A673 (cell line): ENCODE measurements around the gene HOXB13. TPM values are rescaled to one million over a fixed set of nuclear protein-coding genes. Genes with fewer than 3 reads are reported as not detected.
"Not testable (repeated sequence)": the region's sequence is repeated elsewhere in the genome, so short reads cannot be mapped to it uniquely, and the experiment has no call there.

Experiments
- BruUV-seq: library from RNA; stranded (reverse); fragments of 400-500 nt; replicated peaks from 2 replicates; lab custom pipeline; 2021; lab: Mats Ljungman, UMichigan
- CTCF ChIA-PET: fragments of 300-600 bp; sonication (Branson Sonifier 250); formaldehyde crosslinking; loops from one replicate; lab custom pipeline; 2022; ENCODE audit warnings: antibody characterized with exemption; lab: Charles Lee
- POLR2A ChIA-PET: fragments of 300-600 bp; sonication (Branson Sonifier 250); formaldehyde crosslinking; loops from one replicate; lab custom pipeline; 2022; ENCODE audit warnings: antibody characterized with exemption; ENCODE audit not compliant: low non-redundant PET; lab: Charles Lee
- DNase-seq: peaks from one replicate; pipeline ENCODE4 v3.0.0-alpha.2; 2015; ENCODE audit warnings: low spot score
- H3K27ac ChIP-seq: fragments of 200-600 bp; sonication (generic); 2 replicates; pipeline ENCODE4 v1.5.1; 2016; ENCODE audit warnings: mixed run types, low read depth, mild to moderate bottlenecking, mixed read lengths, antibody characterized with exemption, low read length; ENCODE audit not compliant: poor library complexity, severe bottlenecking
- H3K27me3 ChIP-seq: fragments of 200-600 bp; sonication (generic); replicated peaks from 2 replicates; pipeline ENCODE4 v1.6.1; 2017; ENCODE audit warnings: mixed run types, low read depth, mild to moderate bottlenecking, mixed read lengths, antibody characterized with exemption, low read length; ENCODE audit not compliant: insufficient read depth, poor library complexity
- H3K36me3 ChIP-seq: fragments of 200-600 bp; sonication (generic); 2 replicates; pipeline ENCODE4 v1.6.1; 2016; ENCODE audit warnings: mixed run types, mild to moderate bottlenecking, mixed read lengths, antibody characterized with exemption, low read length; ENCODE audit not compliant: insufficient read depth, poor library complexity, severe bottlenecking
- H3K4me1 ChIP-seq: fragments of 200-600 bp; sonication (generic); 2 replicates; pipeline ENCODE4 v1.6.1; 2017; ENCODE audit warnings: mixed run types, mild to moderate bottlenecking, mixed read lengths, antibody characterized with exemption, low read length; ENCODE audit not compliant: insufficient read depth, poor library complexity, severe bottlenecking
- H3K4me3 ChIP-seq: fragments of 200-600 bp; sonication (generic); 2 replicates; pipeline ENCODE4 v1.5.1; 2016; ENCODE audit warnings: low read depth, mixed run types, mild to moderate bottlenecking, mixed read lengths, low read length; ENCODE audit not compliant: poor library complexity, severe bottlenecking
- H3K9me3 ChIP-seq: fragments of 200-600 bp; sonication (generic); 2 replicates; pipeline ENCODE4 v1.6.1; 2016; ENCODE audit warnings: mixed run types, low read depth, mild to moderate bottlenecking, mixed read lengths, antibody characterized with exemption, low read length; ENCODE audit not compliant: poor library complexity, severe bottlenecking
- CTCF ChIP-seq: fragments of 300-800, 200-600 bp; sonication (generic); conservative IDR thresholded peaks from 2 replicates; pipeline ENCODE4 v1.5.1; 2017; ENCODE audit warnings: low read depth, mild to moderate bottlenecking, antibody characterized with exemption, low read length, moderate library complexity, mixed read lengths
- EZH2 ChIP-seq: fragments of 200-600 bp; sonication (generic); IDR thresholded peaks from 2 replicates; pipeline ENCODE4 v1.6.1; 2017; ENCODE audit warnings: borderline replicate concordance, low read depth, mild to moderate bottlenecking, mixed read lengths, antibody characterized with exemption, low read length; ENCODE audit not compliant: poor library complexity, severe bottlenecking
- intact Hi-C: fragments of 100-400 bp; cut with micrococcal nuclease; formaldehyde crosslinking; loops from one replicate; pipeline ENCODE4 v1.10.0; 2022; ENCODE audit not compliant: unreplicated experiment
- total RNA-seq: library from RNA; stranded (reverse); gene quantifications from 2 replicates; pipeline ENCODE4 v1.2.3, GENCODE V29; 2021

HOXB13 gene
- total RNA-seq, 1 experiment from 2014 or later: 11.7 TPM

DNA sequence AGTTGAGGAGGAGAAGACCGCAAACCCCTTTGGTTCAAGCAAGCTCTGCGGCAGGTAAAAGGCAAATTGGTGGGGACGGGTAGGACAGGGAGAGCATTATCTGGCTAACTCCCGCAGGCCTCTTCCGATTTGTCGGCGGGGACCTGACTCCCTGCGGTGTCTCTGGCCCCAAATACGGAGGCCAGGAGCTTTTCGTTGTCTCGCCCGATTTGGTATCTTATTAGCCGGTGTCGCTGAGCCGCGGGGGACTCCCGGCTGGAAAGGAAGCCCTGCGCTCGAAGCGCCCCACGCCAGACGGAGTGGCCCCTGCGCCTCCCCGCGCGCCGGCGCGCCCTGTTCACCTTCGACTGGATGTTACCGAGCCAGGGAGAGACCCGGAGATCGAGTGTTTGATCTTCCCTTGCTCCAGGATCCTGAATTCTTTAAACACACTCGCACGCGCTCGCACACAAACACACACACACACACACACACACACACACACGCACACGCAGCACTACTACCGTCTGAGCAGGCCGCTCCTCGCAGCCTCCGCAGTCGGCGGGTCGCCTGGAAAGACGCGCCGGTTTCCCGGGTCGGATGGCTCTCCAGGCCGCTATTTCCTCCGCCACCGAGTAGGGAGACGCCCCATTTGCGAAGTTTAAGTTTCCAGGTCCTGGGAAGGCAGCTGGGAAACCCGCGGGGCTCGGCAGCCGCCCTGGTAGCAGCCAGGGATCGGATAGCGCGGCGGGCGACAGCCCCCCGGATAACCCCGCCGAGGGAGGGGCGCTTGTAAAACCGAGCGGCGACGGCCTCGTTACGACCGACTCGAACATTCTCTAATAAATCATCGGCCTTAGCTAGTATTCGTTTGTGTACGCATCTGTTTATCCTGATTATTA lies 9.5 kb downstream of the HOXB13 start:
- intact Hi-C loops: loop anchor here (10.0 kb wide), 1 partner anchor 296 kb away; no protein-coding TSS in a partner anchor
- ChIA-PET POLR2A (interaction anchor here (0.5 to 1.0 kb wide), 3 partner anchors 7 to 115 kb away, joined by 3 to 7 read pairs (median 4); partner anchors contain the start of gene HOXB13), CTCF (interaction anchor here (0.6 to 1.6 kb wide), 5 partner anchors 41 to 177 kb away, joined by 3 to 4 read pairs (median 3); no protein-coding TSS in a partner anchor)
- Histone ChIP-seq H3K4me3 (peak overlapping the region; percentile 72), H3K4me1 (peaks cover 32% of the 10 kb centered on the region), H3K27ac (peak overlapping the region; percentile 98), H3K9me3 (no peaks in the 10 kb centered on the region), H3K27me3 (no peaks in the 10 kb centered on the region), H3K36me3 (no peaks in the 10 kb centered on the region)
- no peak for TF ChIP-seq CTCF
- TF ChIP-seq EZH2: no peak
- peak; percentile 80 for DNase-seq
- TSS peak; percentile 4 for BruUV-seq

DNA sequence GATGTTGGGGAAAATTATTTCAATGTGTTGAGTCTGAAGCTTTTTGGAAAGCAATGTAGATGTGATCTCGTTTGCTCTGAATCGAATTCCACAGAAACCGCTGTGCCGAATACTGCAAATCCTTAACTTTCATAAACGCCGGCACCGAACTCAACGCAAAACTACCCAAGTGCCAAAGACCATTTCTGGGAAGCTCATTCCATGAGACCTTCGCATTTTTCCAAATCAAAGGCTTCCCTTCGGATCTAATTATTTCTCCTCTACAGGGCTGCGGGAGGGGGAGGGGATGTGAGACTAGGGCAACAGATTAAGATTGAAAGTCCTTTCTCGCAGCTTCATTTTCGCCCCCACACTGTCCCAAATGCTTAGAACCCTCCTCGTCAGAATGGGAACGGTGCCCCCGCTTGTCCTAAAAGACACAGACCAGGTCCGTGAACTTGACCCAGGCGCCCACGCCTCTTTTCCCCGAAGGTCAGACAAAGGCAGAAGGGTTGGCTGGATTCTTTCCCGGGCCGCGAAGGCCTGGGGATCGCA lies 10.3 kb downstream of the HOXB13 start:
- BruUV-seq: no TSS peak
- H3K36me3 ChIP-seq: no peaks in the 10 kb centered on the region
- POLR2A ChIA-PET: interaction anchor here (0.5 to 0.7 kb wide), 3 partner anchors 8 to 121 kb away, joined by 4 to 9 read pairs (median 7); no protein-coding TSS in a partner anchor
- no peaks in the 10 kb centered on the region for H3K27me3 ChIP-seq
- CTCF ChIA-PET: interaction anchor here (0.6 to 1.6 kb wide), 7 partner anchors 17 to 455 kb away, joined by 3 to 5 read pairs (median 4); no protein-coding TSS in a partner anchor
- peak overlapping the region; percentile 72 for H3K4me3 ChIP-seq
- peak; percentile 75 for DNase-seq
- TF ChIP-seq CTCF: no peak
- no peak for TF ChIP-seq EZH2
- peak overlapping the region; percentile 98 for H3K27ac ChIP-seq
- no peaks in the 10 kb centered on the region for H3K9me3 ChIP-seq
- intact Hi-C loops: loop anchor here (10.0 kb wide), 1 partner anchor 297 kb away; no protein-coding TSS in a partner anchor
- peaks cover 32% of the 10 kb centered on the region for H3K4me1 ChIP-seq

DNA sequence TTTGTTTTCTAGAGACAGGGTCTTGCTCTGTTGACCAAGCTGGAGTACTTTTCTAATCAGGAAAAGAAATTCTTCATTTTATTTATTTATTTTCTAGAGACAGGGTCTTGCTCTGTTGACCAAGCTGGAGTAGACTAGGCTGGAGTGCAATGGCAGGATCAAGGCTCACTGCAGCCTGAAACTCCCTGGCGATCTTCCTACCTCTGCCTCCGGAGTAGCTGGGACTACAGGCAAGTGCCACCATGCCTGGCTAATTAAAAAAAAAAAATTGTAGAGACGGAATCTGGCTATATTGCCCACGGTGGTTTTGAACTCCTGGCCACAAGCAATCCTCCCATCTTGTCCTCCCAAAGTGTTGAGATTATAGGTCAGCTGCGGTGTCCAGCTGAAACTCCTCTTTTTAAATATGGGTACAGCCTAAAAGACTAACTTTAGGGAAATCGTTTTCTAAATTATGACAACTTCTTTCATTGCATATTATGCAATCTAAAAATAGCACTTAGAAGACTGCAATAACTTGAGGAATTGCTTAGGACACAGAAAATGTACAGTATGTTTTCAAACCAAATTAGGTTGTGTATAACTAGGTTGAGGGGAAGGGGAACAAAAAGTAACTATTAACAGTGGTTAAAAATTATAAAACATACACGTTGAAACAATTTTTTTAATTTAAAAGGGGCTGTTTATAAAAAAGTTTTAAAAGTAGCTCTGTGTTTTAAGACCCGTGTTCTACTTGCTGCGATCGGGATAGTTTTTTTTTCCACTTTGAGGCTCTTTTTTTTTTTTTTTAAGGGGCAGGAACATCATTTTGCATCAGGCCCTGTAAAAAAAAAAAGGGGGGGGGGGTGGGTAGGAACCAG lies 11.0 kb downstream of the HOXB13 start:
- TF ChIP-seq CTCF (no peak), EZH2 (no peak)
- intact Hi-C loops: loop anchor here (10.0 kb wide), 1 partner anchor 297 kb away; no protein-coding TSS in a partner anchor
- peaks cover 32% of the 10 kb centered on the region for H3K4me1 ChIP-seq
- no peaks in the 10 kb centered on the region for H3K36me3 ChIP-seq
- peak overlapping the region; percentile 98 for H3K27ac ChIP-seq
- BruUV-seq: no TSS peak
- no peak for DNase-seq
- H3K9me3 ChIP-seq: no peaks in the 10 kb centered on the region
- ChIA-PET CTCF (interaction anchor here (0.6 to 1.6 kb wide), 7 partner anchors 16 to 455 kb away, joined by 3 to 5 read pairs (median 4); no protein-coding TSS in a partner anchor), POLR2A (interaction anchor here (0.6 to 0.7 kb wide), 2 partner anchors 9 to 121 kb away, joined by 7 to 9 read pairs; no protein-coding TSS in a partner anchor)
- H3K4me3 ChIP-seq: peak overlapping the region; percentile 72
- no peaks in the 10 kb centered on the region for H3K27me3 ChIP-seq

- H3K27me3 ChIP-seq, H3K9me3 ChIP-seq, H3K36me3 ChIP-seq, DNase-seq, BruUV-seq, H3K4me3 ChIP-seq: not testable (repeated sequence)
- CTCF ChIA-PET: interaction anchor here (0.6 kb wide), 1 partner anchor 163 kb away, joined by 3 read pairs; no protein-coding TSS in a partner anchor
- H3K27ac ChIP-seq: peak overlapping the region; percentile 49
- peaks cover 32% of the 10 kb centered on the region for H3K4me1 ChIP-seq
- intact Hi-C loops: loop anchor here (10.0 kb wide), 1 partner anchor 298 kb away; no protein-coding TSS in a partner anchor
- POLR2A ChIA-PET: interaction anchor here (0.6 kb wide), 1 partner anchor 14 kb away, joined by 9 read pairs; no protein-coding TSS in a partner anchor
These were observed 12.0 kb downstream of the HOXB13 start for GRCh38 chr17:48716549-48716948.
